ENCODE results near the gene BANF1.

Gene BANF1, protein sequence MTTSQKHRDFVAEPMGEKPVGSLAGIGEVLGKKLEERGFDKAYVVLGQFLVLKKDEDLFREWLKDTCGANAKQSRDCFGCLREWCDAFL

DNA sequence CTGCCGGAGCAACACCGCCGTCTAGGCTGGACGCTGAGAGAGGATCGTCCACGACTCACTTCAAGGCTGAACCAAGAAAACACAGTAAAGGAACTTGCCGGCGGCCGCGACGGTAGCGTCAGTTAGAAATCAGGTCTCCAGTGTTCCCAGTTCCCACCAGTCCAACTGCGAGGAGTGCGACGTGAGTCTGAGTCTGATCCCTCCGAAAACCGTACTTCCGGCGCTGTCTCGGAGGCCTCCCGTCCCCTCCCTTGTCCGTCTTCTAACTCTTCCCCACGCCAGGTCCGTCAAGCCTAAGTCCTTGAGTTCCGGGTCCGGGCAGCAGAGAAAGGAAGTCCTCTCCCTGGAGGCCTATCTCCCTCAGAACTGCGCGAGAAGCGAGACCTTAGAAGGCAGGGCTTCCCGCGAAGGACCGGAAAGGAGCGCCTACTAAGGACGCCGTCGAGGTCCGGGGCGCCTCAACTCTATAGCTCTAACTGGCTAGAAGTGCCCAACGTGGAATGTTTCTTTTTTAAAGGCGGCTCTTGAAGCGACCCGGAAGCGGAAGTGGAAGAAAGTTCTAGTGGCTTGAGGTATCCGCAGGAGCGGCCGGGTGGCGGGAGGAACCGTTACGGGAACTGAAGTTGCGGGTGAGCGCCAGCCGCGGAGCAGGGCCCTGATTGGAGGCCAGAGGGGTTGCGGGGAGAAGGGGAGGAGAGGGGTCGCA lies at the start of gene BANF1, which contains the start of gene EIF1AD:
Gene BANF1, plus strand, starts transcription at position 562 of the 706 bp plus-strand sequence. CDS start 748 bp downstream, outside the sequence.
Gene EIF1AD, minus strand, starts transcription at position 216 of the 706 bp plus-strand sequence. CDS start 1,768 bp downstream, outside the sequence.
- DNase-seq = peak; percentile 99

DNA sequence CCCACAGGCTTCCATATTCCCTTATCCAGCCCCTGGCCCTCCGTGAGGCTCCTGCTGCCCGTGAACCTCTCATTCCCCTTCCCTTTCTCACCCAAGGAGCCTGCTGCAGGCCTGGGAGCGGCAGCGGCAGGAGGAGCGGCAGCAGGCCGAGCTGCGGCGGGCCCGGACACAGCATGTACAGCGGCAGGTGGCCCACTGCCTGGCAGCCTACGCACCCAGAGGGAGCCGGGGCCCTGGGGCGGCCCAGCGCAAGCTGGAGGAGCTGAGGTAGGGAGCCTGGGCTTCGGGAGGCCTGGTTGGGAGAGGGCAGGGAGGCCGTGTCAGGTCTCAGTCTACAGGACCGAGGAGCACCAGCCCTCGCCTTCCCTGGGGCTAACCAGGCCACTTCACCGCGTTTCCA lies 48.8 kb upstream of the BANF1 start:
- DNase-seq = no peak

DNA sequence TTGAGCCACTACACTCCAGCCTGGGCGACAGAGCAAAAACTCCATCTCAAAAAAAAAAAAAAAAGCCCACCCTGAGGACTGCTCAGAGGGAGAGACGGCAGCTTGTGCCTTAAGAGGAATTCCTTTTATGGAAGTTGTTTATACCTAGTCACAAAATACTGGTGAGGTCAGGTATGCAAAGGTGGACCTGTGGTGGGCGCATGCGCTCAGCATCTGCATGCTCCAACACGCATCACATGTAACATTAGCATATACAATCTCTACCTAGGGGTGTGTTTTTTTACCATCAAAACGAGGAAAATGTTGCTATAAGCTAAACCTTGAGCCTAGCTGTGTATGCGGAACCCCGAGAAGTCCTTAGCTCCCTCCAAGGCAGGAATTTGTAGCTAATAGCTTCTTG lies 47.5 kb upstream of the BANF1 start:
- DNase-seq = no peak

- no peak for DNase-seq
Measured at GRCh38 chr11:65958291-65958690, 44.0 kb upstream of the BANF1 start.

- DNase-seq = no peak
Measured at GRCh38 chr11:65958774-65959420, 43.4 kb upstream of the BANF1 start.

DNA sequence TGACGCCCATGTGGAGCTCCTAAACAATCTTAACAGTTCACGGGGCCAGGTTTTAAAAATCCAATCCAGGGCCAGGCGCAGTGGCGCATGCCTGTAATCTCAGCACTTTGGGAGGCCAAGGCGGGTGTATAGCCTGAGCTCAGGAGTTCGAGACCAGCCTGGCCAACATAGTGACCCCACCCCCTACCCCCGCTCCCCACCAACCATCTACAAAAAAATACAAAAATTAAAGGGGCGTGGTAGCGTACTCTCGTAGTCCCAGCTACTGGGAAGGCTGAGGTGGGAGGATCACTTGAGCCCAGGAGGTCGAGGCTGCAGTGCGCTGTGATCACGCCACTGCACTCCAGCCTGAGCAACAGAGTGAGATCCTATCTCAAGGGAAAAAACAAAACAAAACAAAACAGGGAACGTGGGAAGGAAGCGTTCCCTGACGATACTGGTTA lies 41.5 kb upstream of the BANF1 start:
- no peak for DNase-seq

DNA sequence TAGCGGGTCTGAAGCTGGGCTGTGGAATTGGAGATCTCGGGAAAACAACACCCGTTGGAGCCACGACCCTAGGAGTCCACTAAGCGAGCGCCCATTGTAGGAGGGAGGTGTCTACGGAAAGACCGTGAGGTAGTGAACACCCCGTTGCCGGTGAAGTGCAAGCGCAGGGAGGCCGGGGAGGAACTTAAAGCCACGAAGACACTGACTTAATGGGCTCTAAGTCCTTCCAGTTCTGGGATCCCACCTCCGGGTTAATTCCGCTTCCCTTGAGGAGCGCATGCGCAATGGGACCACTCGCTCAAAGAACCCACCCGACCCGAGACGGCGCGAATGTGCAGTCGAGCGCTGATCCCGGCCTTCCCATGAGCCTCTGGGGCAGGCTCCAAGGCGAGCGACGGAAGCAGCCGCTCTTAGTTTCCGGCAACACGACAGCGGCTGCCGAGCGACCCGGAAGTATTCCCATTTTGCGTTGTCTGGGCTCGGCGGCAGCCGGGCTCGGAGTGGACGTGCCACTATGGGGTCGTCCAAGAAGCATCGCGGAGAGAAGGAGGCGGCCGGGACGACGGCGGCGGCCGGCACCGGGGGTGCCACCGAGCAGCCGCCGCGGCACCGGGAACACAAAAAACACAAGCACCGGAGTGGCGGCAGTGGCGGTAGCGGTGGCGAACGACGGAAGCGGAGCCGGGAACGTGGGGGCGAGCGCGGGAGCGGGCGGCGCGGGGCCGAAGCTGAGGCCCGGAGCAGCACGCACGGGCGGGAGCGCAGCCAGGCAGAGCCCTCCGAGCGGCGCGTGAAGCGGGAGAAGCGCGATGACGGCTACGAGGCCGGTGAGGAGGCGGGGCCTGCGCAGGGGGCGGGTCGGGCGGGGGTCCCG lies 40.8 kb upstream of the BANF1 start, which contains the start of gene SART1:
Gene SART1, plus strand, starts transcription at position 468 of the 874 bp plus-strand sequence. Its CDS starts 47 bp downstream, at position 515.
- DNase-seq = peak; percentile 99

DNA sequence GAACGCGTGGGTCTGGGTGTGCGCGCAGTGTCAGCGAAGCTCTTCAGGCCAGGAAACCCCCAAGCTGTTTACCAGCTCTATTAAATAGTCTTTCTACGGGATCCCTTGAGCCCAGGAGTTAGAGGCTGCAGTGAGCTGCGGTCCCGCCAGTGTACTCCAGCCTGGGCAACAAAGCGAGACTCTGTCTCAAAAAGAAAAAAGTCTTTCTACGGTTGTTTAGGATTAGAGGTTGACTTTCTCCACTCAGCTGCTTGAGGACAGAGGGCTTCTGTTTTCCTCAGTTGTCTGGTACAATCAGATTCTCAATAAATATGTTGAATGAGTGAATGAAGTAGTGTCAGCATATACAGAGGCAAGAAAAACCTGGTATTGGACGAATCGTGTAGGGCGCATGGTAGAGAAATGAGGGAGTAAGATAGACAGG lies 40.1 kb upstream of the BANF1 start:
- no peak for DNase-seq

DNA sequence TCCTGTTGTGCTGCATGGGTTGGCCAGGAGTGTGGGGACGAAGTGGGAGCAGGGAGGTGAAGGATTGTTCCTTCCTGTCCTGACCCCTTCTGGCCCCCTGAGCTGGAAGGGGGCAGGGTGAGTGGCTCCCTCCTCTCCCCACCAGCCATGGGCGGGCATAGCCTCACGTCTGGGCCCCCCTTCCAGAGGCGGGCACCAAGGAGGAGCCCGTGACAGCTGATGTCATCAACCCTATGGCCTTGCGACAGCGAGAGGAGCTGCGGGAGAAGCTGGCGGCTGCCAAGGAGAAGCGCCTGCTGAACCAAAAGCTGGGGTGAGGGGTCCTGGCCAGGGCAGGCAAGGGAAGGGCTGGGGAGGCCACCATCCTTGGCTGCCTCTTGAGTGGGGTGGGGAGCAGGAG lies 37.4 kb upstream of the BANF1 start:
- no peak for DNase-seq

DNA sequence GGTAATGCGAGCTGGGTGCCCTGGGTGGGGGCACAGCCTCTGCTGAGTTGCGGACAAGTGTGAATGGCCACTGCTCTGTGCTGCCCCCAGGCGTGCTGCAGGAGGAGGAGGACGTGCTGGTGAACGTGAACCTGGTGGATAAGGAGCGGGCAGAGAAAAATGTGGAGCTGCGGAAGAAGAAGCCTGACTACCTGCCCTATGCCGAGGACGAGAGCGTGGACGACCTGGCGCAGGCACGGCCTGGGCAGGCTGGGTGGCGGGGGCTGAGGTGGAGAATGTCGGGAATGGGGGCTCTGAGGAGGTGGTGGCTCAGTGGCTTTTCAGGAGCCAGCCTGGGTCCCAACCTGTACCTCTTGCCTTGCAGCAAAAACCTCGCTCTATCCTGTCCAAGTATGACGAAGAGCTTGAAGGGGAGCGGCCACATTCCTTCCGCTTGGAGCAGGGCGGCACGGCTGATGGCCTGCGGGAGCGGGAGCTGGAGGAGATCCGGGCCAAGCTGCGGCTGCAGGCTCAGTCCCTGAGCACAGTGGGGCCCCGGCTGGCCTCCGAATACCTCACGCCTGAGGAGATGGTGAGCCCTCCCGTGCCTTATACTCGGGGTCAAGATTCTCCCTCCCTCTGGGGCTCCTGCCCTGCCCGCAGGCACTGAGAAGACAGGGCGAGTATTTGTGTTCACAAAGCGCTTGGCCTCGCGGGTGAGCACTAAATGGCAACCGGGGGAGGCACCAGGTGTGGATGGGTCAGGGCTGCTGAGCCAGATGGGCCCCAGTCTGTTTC lies 36.1 kb upstream of the BANF1 start:
- no peak for DNase-seq

DNA sequence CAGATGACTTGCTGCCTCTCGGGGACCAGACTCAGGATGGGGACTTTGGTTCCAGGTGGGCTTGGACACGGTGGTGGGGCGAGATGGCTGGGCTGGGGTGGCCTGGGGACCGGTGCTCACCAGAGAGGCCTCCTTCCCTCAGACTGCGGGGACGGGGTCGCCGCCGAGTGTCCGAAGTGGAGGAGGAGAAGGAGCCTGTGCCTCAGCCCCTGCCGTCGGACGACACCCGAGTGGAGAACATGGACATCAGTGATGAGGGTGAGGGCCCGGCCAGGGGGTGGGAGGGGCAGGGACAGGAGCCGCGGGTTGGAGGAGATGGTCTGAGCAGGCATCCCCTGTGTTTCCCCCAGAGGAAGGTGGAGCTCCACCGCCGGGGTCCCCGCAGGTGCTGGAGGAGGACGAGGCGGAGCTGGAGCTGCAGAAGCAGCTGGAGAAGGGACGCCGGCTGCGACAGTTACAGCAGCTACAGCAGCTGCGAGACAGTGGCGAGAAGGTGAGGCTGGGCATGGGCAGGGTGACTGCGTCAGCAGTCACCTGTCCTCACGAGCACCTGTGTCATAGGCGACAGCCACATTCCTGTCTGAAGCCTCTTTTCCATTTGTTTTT lies 34.9 kb upstream of the BANF1 start:
- DNase-seq = no peak

- no peak for DNase-seq
Measured at GRCh38 chr11:65968600-65969482, 33.5 kb upstream of the BANF1 start.

DNA sequence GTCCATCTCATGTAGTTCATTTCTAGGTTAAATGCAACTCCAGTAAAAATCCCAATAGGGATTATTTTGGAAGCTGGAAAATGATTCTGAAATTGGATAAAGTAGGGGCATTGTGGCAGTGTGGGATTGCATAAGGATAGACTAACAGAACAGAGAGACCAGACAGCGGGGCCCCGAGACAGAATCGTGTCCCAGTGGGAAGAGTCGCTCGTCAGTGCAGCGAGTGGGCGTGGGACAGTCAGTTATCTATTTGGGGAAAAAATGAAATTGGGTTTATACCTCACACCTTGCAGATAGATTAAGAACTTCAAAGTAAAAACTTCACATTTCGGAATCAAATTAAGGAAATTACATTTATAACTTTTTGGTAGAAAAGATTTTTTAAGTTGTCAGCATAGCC lies 30.2 kb upstream of the BANF1 start:
- DNase-seq = no peak

- peak; percentile 34 for DNase-seq
Measured at GRCh38 chr11:65973439-65974110, 28.7 kb upstream of the BANF1 start.

DNA sequence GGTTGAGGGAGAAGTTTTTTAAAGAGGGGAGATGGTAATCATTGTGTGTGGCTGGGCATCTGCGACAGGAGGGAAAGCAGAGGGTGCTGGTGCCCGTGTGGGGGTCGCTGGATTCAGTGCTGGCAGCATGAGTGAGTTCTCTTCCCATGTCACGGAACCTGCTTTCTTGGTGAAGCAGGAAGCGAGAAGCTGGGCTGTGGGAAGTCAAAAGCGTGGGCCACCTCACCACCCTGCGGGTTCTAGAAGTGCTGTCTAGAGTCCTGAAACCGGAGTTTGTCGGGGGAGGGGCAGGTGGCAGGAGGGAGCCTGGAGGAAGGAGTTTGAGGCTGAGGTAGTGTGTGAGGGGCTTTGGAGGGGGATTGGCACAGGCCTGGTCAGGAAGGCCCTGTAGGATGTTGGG lies 26.5 kb upstream of the BANF1 start:
- no peak for DNase-seq

GRCh38 chr11:65976216-65977176 lies 25.8 kb upstream of the BANF1 start:
- DNase-seq = no peak

DNA sequence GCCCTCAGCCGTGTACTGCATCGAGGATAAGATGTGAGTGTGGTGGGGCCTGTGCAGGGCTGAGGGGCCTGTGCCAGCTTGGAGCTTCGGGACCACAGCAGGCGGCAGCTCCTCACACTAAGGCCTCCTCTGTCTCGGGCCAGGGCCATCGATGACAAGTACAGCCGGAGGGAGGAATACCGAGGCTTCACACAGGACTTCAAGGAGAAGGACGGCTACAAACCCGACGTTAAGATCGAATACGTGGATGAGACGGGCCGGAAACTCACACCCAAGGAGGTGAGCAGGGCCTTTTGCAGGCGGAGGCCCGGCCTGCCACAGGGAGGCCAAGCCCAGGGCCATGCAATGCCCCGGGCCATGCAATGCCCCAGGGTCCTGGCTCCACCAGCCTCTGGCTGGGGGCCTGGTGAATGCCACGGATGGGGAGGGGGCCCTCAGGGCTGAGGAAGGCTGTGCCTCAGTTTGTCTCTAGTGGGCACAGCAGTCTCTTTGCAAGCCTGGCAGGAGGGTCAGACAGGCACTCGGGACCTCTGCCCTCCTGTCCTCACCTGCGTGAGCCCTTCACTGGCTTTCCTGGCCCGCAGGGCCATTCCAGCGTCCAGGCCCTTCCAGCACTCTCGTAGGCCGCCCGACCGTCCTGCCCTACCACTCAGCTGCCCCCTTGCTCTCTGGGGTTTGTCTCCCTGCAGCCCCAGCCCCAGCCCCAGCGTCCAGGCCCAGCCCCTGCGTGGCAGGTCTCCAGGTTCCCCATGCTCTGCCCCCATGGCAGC lies 24.5 kb upstream of the BANF1 start:
- DNase-seq = no peak

Measured in DMS53 (cell line).